DND-41 (cell line): ENCODE results near the gene CASTOR1.

Experiments used
- ATAC-seq: fragments of 200-7000 bp; cut with Tn5 transposase; 3 replicates; pipeline ENCODE4 v1.9.1; 2021; ENCODE audit warnings: low read depth; ENCODE audit not compliant: insufficient read depth
- DNase-seq: peaks from one replicate; pipeline ENCODE4 v3.0.0-alpha.2; 2020
- H2AFZ ChIP-seq: 2 replicates; pipeline ENCODE4 v1.6.0; 2012; ENCODE audit warnings: low read depth, low read length
- H3K27ac ChIP-seq: 2 replicates; pipeline ENCODE4 v1.5.1; 2012; ENCODE audit warnings: low read length, inconsistent platforms
- H3K27me3 ChIP-seq: fragments of 200-600 bp; sonication (generic); 2 replicates; pipeline ENCODE4 v1.6.0; 2012; ENCODE audit warnings: low read length, mild to moderate bottlenecking, inconsistent platforms; ENCODE audit not compliant: insufficient read depth, poor library complexity
- H3K36me3 ChIP-seq: 2 replicates; pipeline ENCODE4 v1.5.1; 2012; ENCODE audit warnings: low read length, inconsistent platforms; ENCODE audit not compliant: insufficient read depth
- H3K4me1 ChIP-seq: 2 replicates; pipeline ENCODE4 v1.5.1; 2012; ENCODE audit warnings: mild to moderate bottlenecking, low read length; ENCODE audit not compliant: insufficient read depth
- H3K4me2 ChIP-seq: 2 replicates; pipeline ENCODE4 v1.6.0; 2012; ENCODE audit warnings: mild to moderate bottlenecking, moderate library complexity, low read length, inconsistent platforms; ENCODE audit not compliant: insufficient read depth
- H3K4me3 ChIP-seq, 2 experiments: fragments of 200-600 bp in 1 of 2; shearing (Covaris generic) in 1 of 2; 2 replicates each; pipeline ENCODE4 v1.5.1; 2012 to 2016; ENCODE audit warnings: inconsistent platforms in 2 of 2, low read length in 2 of 2, mild to moderate bottlenecking in 2 of 2, low read depth in 1 of 2, moderate library complexity in 1 of 2
- H3K79me2 ChIP-seq: 2 replicates; pipeline ENCODE4 v1.6.0; 2012; ENCODE audit warnings: low read length, inconsistent platforms; ENCODE audit not compliant: insufficient read depth
- H3K9ac ChIP-seq: 2 replicates; pipeline ENCODE4 v1.6.0; 2012; ENCODE audit warnings: low read depth, mild to moderate bottlenecking, inconsistent platforms, low read length, moderate library complexity
- H3K9me3 ChIP-seq: 2 replicates; pipeline ENCODE4 v1.5.1; 2012; ENCODE audit warnings: low read length, moderate library complexity, mild to moderate bottlenecking, inconsistent platforms; ENCODE audit not compliant: insufficient read depth, severe bottlenecking
- H4K20me1 ChIP-seq: 2 replicates; pipeline ENCODE4 v1.6.0; 2012; ENCODE audit warnings: low read length; ENCODE audit not compliant: insufficient read depth
- CTCF ChIP-seq: IDR thresholded peaks from 2 replicates; pipeline ENCODE4 v1.5.1; 2012; ENCODE audit warnings: borderline replicate concordance, low read length, moderate library complexity, mild to moderate bottlenecking; ENCODE audit not compliant: poor library complexity, severe bottlenecking; ENCODE audit errors: extremely low read depth
- EZH2 ChIP-seq: IDR thresholded peaks from 3 replicates; pipeline ENCODE4 v1.6.1; 2012; ENCODE audit warnings: borderline replicate concordance, low read depth, mild to moderate bottlenecking, moderate library complexity, low read length, inconsistent platforms; ENCODE audit not compliant: severe bottlenecking

CASTOR1 gene

GRCh38 chr22:30304495-30305244, 15.4 kb upstream of the CASTOR1 start:
- H3K36me3 ChIP-seq: peaks cover 60% of the 10 kb centered on the region
- TF ChIP-seq CTCF (no peak), EZH2 (no peak)
- no peaks in the 10 kb centered on the region for H3K27me3 ChIP-seq
- H3K4me3 ChIP-seq: no peak overlapping the region
- no peaks in the 10 kb centered on the region; the same call in 1 of the 2 replicates for H4K20me1 ChIP-seq
- no peaks in the 10 kb centered on the region for H3K9me3 ChIP-seq
- no peak overlapping the region for H2AFZ ChIP-seq
- DNase-seq (no peak), ATAC-seq (no peak)
- H3K9ac ChIP-seq: peak overlapping the region; percentile 64
- H3K79me2 ChIP-seq: peaks cover 85% of the 10 kb centered on the region
- H3K4me2 ChIP-seq: peak overlapping the region; percentile 60
- peak overlapping the region; percentile 95 for H3K27ac ChIP-seq
- peaks cover 79% of the 10 kb centered on the region for H3K4me1 ChIP-seq

GRCh38 chr22:30302810-30303138, 13.5 kb upstream of the CASTOR1 start:
- no peak overlapping the region for H3K4me2 ChIP-seq
- H3K27ac ChIP-seq: peak overlapping the region; percentile 95
- no peak overlapping the region for H2AFZ ChIP-seq
- no peak overlapping the region for H3K9ac ChIP-seq
- ATAC-seq: no peak
- no peaks in the 10 kb centered on the region for H3K9me3 ChIP-seq
- H3K27me3 ChIP-seq: no peaks in the 10 kb centered on the region
- no peak for DNase-seq
- no peak overlapping the region for H3K4me3 ChIP-seq
- H3K79me2 ChIP-seq: peaks cover 79% of the 10 kb centered on the region
- TF ChIP-seq CTCF (no peak), EZH2 (no peak)
- H3K4me1 ChIP-seq: peaks cover 60% of the 10 kb centered on the region
- no peaks in the 10 kb centered on the region; the same call in none of the 2 replicates for H4K20me1 ChIP-seq
- H3K36me3 ChIP-seq: peaks cover 70% of the 10 kb centered on the region

GRCh38 chr22:30301995-30302809, 12.9 kb upstream of the CASTOR1 start:
- no peak overlapping the region for H3K4me2 ChIP-seq

More at GRCh38 chr22:30301995-30302809, 12.9 kb upstream of the CASTOR1 start:
- peak overlapping the region; percentile 11; the same call in 1 of the 2 replicates for H3K9ac ChIP-seq
- H3K36me3 ChIP-seq: peaks cover 76% of the 10 kb centered on the region
- no peak for TF ChIP-seq EZH2
- no peak for TF ChIP-seq CTCF
- ATAC-seq (no peak), DNase-seq (no peak)
- H2AFZ ChIP-seq: no peak overlapping the region
- H3K4me1 ChIP-seq: peaks cover 54% of the 10 kb centered on the region
- H3K27me3 ChIP-seq: no peaks in the 10 kb centered on the region
- peaks cover 3% of the 10 kb centered on the region for H4K20me1 ChIP-seq
- peak overlapping the region; percentile 95 for H3K27ac ChIP-seq
- no peak overlapping the region for H3K4me3 ChIP-seq
- H3K9me3 ChIP-seq: no peaks in the 10 kb centered on the region
- H3K79me2 ChIP-seq: peaks cover 74% of the 10 kb centered on the region
